C4-2B (cell line): ENCODE measurements around the gene CD93.

Experiments
- CTCF ChIP-seq: fragments of 450-650 bp; conservative IDR thresholded peaks from 2 replicates; pipeline ENCODE4 v1.5.1; 2017; ENCODE audit warnings: mild to moderate bottlenecking
- ZFX ChIP-seq: fragments of 450-650 bp; IDR thresholded peaks from 2 replicates; pipeline ENCODE4 v1.6.1; 2017

- no peak for TF ChIP-seq CTCF
- no peak for TF ChIP-seq ZFX
Observed at GRCh38 chr20:23080521-23080920, 5.6 kb downstream of the CD93 start.
